Panc1 (cell line): ENCODE data around the gene RILP. TPM values are rescaled to one million over a fixed set of nuclear protein-coding genes. Genes with fewer than 3 reads are reported as not detected.
"Not testable (repeated sequence)": the region's sequence is repeated elsewhere in the genome, so short reads cannot be mapped to it uniquely, and the experiment has no call there.

ENCODE experiments used
- ATAC-seq: fragments of 200-7000 bp; cut with Tn5 transposase; 2 replicates; pipeline ENCODE4 v1.9.1; 2020; ENCODE audit warnings: mild to moderate bottlenecking, moderate library complexity
- BruUV-seq: library from RNA; stranded (reverse); fragments of 400-500 nt; replicated peaks from 2 replicates; lab custom pipeline; 2021; lab: Mats Ljungman, UMichigan
- CTCF ChIA-PET: fragments of 300-600 bp; sonication (Branson Sonifier 250); formaldehyde crosslinking; loops from one replicate; lab custom pipeline; 2022; ENCODE audit warnings: antibody characterized with exemption; lab: Charles Lee
- POLR2A ChIA-PET: fragments of 300-600 bp; sonication (Branson Sonifier 250); formaldehyde crosslinking; loops from one replicate; lab custom pipeline; 2022; ENCODE audit warnings: antibody characterized with exemption; lab: Charles Lee
- DNase-seq: peaks from one replicate; pipeline ENCODE4 v3.0.0-alpha.2; 2010; ENCODE audit warnings: low read depth, low spot score
- H3K27ac ChIP-seq: 2 replicates; pipeline ENCODE4 v1.5.1; 2011; ENCODE audit warnings: mild to moderate bottlenecking, low read length, inconsistent platforms
- H3K27me3 ChIP-seq: fragments of 200-500 bp; sonication (Bioruptor generic); 2 replicates; pipeline ENCODE4 v1.6.0; 2014; ENCODE audit warnings: low read length, inconsistent platforms; ENCODE audit not compliant: control insufficient read depth, insufficient read depth
- H3K36me3 ChIP-seq: fragments of 200-500 bp; sonication (Bioruptor generic); 2 replicates; pipeline ENCODE4 v1.5.1; 2014; ENCODE audit warnings: inconsistent platforms, mild to moderate bottlenecking, low read length, moderate library complexity; ENCODE audit not compliant: control insufficient read depth, insufficient read depth
- H3K4me1 ChIP-seq: 2 replicates; pipeline ENCODE4 v1.5.1; 2011; ENCODE audit warnings: inconsistent platforms, mild to moderate bottlenecking, low read length, moderate library complexity; ENCODE audit not compliant: control insufficient read depth, insufficient read depth
- H3K4me3 ChIP-seq, 2 experiments: 2 replicates each; pipeline ENCODE4 v1.5.1; 2011 to 2012; ENCODE audit warnings: low read depth in 2 of 2, low read length in 2 of 2, mild to moderate bottlenecking in 2 of 2, inconsistent platforms in 1 of 2, moderate library complexity in 1 of 2
- H3K9me3 ChIP-seq: fragments of 200-500 bp; sonication (Bioruptor generic); 2 replicates; pipeline ENCODE4 v1.5.1; 2014; ENCODE audit warnings: low read depth, mild to moderate bottlenecking, inconsistent platforms, low read length, moderate library complexity; ENCODE audit not compliant: control insufficient read depth, insufficient read depth
- POLR2AphosphoS5 ChIP-seq: IDR thresholded peaks from 2 replicates; pipeline ENCODE4 v1.6.1; 2012; ENCODE audit warnings: mild to moderate bottlenecking, low read depth, low read length, moderate library complexity
- REST ChIP-seq, 2 experiments: IDR thresholded peaks; 2 replicates each; pipeline ENCODE4 v1.6.1; 2011 to 2012; ENCODE audit warnings: low read depth in 2 of 2, control low read depth in 1 of 2, low read length in 1 of 2, mild to moderate bottlenecking in 1 of 2, moderate library complexity in 1 of 2; ENCODE audit not compliant: insufficient read depth in 1 of 2
- SIN3A ChIP-seq: IDR thresholded peaks from 2 replicates; pipeline ENCODE4 v1.6.1; 2012; ENCODE audit warnings: low read depth, mild to moderate bottlenecking, low read length, moderate library complexity, borderline replicate concordance; ENCODE audit not compliant: insufficient read depth
- TCF7L2 ChIP-seq: IDR thresholded peaks from 2 replicates; pipeline ENCODE4 v1.6.1; 2011; ENCODE audit warnings: mild to moderate bottlenecking, low read depth, low read length, inconsistent platforms
- in situ Hi-C: cut with HindIII; loops from 2 replicates; pipeline ENCODE4 v1.10.0; 2016; ENCODE audit warnings: low sequenced_read_pairs, low pct_unique_long_range_greater_than_20kb
- intact Hi-C: fragments of 100-400 bp; cut with micrococcal nuclease; formaldehyde crosslinking; loops from one replicate; pipeline ENCODE4 v1.10.0; 2022; ENCODE audit not compliant: unreplicated experiment
- total RNA-seq: library from RNA; stranded (reverse); gene quantifications from one replicate; pipeline ENCODE4 v1.2.1, GENCODE V29; 2021; ENCODE audit not compliant: unreplicated experiment
- TF ChIP-seq, protein P1 (sequence below): fragments of 450-650 bp; IDR thresholded peaks from 2 replicates; pipeline ENCODE4 v1.5.1; 2017; ENCODE audit warnings: mild to moderate bottlenecking

The RILP gene
- total RNA-seq, 1 experiment from 2014 or later: 20.8 TPM

GRCh38 chr17:1673041-1673785 is 23.5 kb upstream of the RILP start:
- CTCF ChIA-PET: no interaction called here
- Histone ChIP-seq H3K9me3 (no peaks in the 10 kb centered on the region), H3K27me3 (no peaks in the 10 kb centered on the region), H3K27ac (no peak overlapping the region), H3K36me3 (peaks cover 48% of the 10 kb centered on the region), H3K4me1 (no peaks in the 10 kb centered on the region), H3K4me3 (no peak overlapping the region)
- TF ChIP-seq TCF7L2: no peak
- no peak for TF ChIP-seq REST (IDR thresholded peaks at IDR 0.05; ENCODE audit: insufficient read depth in 1 of 2, low read depth in 2 of 2, low read length in 1 of 2)
- no peak for TF ChIP-seq SIN3A
- TF ChIP-seq, protein P1, sequence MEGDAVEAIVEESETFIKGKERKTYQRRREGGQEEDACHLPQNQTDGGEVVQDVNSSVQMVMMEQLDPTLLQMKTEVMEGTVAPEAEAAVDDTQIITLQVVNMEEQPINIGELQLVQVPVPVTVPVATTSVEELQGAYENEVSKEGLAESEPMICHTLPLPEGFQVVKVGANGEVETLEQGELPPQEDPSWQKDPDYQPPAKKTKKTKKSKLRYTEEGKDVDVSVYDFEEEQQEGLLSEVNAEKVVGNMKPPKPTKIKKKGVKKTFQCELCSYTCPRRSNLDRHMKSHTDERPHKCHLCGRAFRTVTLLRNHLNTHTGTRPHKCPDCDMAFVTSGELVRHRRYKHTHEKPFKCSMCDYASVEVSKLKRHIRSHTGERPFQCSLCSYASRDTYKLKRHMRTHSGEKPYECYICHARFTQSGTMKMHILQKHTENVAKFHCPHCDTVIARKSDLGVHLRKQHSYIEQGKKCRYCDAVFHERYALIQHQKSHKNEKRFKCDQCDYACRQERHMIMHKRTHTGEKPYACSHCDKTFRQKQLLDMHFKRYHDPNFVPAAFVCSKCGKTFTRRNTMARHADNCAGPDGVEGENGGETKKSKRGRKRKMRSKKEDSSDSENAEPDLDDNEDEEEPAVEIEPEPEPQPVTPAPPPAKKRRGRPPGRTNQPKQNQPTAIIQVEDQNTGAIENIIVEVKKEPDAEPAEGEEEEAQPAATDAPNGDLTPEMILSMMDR: no peak
- no peak for TF ChIP-seq POLR2AphosphoS5
- BruUV-seq: no TSS peak
- intact Hi-C loops: no loop called here
- in situ Hi-C loops: no loop called here
- POLR2A ChIA-PET: no interaction called here
- DNase-seq (no peak), ATAC-seq (no peak; the same call in 1 of the 2 replicates)

DNA sequence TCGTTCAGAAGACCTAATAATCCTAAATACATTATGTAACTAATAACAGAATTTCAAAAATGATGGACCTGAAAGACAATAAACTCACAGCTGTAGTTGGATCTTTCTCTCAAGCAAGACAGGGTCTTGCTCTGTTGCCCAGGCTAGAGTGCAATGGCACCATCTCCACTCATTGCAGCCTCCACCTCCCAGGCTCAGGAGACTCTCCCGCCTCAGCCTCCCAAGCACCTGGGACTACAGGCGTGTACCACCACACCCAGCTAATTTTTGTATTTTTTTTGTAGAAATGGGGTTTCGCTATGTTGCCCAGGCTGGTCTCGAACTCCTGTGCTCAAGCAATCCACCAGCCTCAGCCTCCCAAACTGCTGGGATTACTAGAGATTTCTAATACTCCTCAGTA is 14.3 kb upstream of the RILP start:
- CTCF ChIA-PET: not testable (repeated sequence)

DNA sequence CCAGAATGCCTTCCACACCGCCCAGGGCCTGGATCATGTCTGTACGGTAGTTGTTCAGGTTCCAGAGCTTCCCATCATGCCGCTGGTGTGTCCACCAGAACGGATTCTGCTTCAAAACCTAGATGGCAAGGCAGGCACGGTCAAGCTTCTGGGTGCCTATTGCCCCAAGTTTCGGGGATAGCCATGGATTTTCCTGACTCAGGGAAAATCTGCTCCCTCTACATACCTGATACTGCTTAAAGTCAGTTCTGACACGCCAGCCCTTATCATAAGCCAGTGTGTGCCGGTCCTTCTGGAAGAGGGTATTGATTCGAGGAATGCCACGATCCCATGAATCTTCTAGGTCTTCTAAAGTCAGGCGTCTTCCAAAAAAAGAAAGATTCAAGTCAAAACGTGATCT is 11.4 kb upstream of the RILP start:
- in situ Hi-C loops: no loop called here

More for the DNA sequence above, 14.3 kb upstream of the RILP start:
- H3K4me1 ChIP-seq, in situ Hi-C loops, H3K27me3 ChIP-seq, H3K27ac ChIP-seq, DNase-seq, BruUV-seq, H3K4me3 ChIP-seq, POLR2A ChIA-PET, H3K9me3 ChIP-seq, intact Hi-C loops, ATAC-seq: not testable (repeated sequence)
- peaks cover 30% of the 10 kb centered on the region for H3K36me3 ChIP-seq

More for the DNA sequence above, 11.4 kb upstream of the RILP start:
- H3K36me3 ChIP-seq: peaks cover 40% of the 10 kb centered on the region
- BruUV-seq: no TSS peak
- no peaks in the 10 kb centered on the region for H3K9me3 ChIP-seq
- no peak overlapping the region for H3K4me3 ChIP-seq
- intact Hi-C loops: no loop called here
- ATAC-seq (no peak), DNase-seq (no peak)
- no peak for TF ChIP-seq SIN3A
- no peak for TF ChIP-seq POLR2AphosphoS5
- no peak for TF ChIP-seq TCF7L2
- TF ChIP-seq, protein P1: no peak
- TF ChIP-seq REST (IDR thresholded peaks at IDR 0.05; ENCODE audit: insufficient read depth in 1 of 2, low read depth in 2 of 2, low read length in 1 of 2): no peak
- POLR2A ChIA-PET: no interaction called here
- CTCF ChIA-PET: no interaction called here
- H3K27ac ChIP-seq: no peak overlapping the region
- H3K4me1 ChIP-seq: no peaks in the 10 kb centered on the region
- no peaks in the 10 kb centered on the region for H3K27me3 ChIP-seq
